ENCODE results near the gene TOR1B. TPM values are rescaled to one million over a fixed set of nuclear protein-coding genes. Genes with fewer than 3 reads are reported as not detected.

Gene TOR1B
- total RNA-seq, 1 experiment from 2014 or later = 18.8 TPM

GRCh38 chr9:129839324-129840023 is 36.5 kb downstream of the TOR1B start (continued):
- TF ChIP-seq AFF4 (CRISPR knock-in tag; IDR thresholded peaks at IDR 0.05; ENCODE audit: borderline replicate concordance) (no peak), ERG (CRISPR knock-in tag; IDR thresholded peaks at IDR 0.05) (no peak), NR3C1 (CRISPR knock-in tag; conservative IDR thresholded peaks at IDR 0.05; ENCODE audit: low read depth) (no peak), SMAD3 (CRISPR knock-in tag; IDR thresholded peaks at IDR 0.05; ENCODE audit: borderline replicate concordance) (no peak), ZNF396 (CRISPR knock-in tag; IDR thresholded peaks at IDR 0.05; ENCODE audit: borderline replicate concordance) (no peak), CREB1 (CRISPR knock-in tag; IDR thresholded peaks at IDR 0.05) (no peak), RORB (CRISPR knock-in tag; IDR thresholded peaks at IDR 0.05) (no peak), GTF2I (CRISPR knock-in tag; conservative IDR thresholded peaks at IDR 0.05) (no peak), CTCF (IDR thresholded peaks at IDR 0.05) (no peak), CDX4 (CRISPR knock-in tag; IDR thresholded peaks at IDR 0.05; ENCODE audit: borderline replicate concordance) (no peak), ATF2 (CRISPR knock-in tag; IDR thresholded peaks at IDR 0.05; ENCODE audit: borderline replicate concordance, low read depth) (no peak), ZNF219 (CRISPR knock-in tag; IDR thresholded peaks at IDR 0.05; ENCODE audit: borderline replicate concordance) (no peak), CREM (CRISPR knock-in tag; IDR thresholded peaks at IDR 0.05) (no peak), TCF7 (CRISPR knock-in tag; IDR thresholded peaks at IDR 0.05; ENCODE audit: low read depth) (no peak), ZNF281 (CRISPR knock-in tag; IDR thresholded peaks at IDR 0.05) (no peak)
